Osteoblast (primary cell): ENCODE results near the gene LRP5. TPM values are rescaled to one million over a fixed set of nuclear protein-coding genes. Genes with fewer than 3 reads are reported as not detected.

Experiments used
- DNase-seq: peaks from one replicate; pipeline ENCODE4 v3.0.0; 2011; ENCODE audit warnings: low spot score, mixed read lengths; ENCODE audit not compliant: insufficient read length; ENCODE audit errors: missing footprints
- H2AFZ ChIP-seq: 2 replicates; pipeline ENCODE4 v1.6.0; 2011; ENCODE audit warnings: mild to moderate bottlenecking, low read length
- H3K27ac ChIP-seq: 2 replicates; pipeline ENCODE4 v1.5.1; 2011; ENCODE audit warnings: mild to moderate bottlenecking, low read depth, low read length, moderate library complexity
- H3K27me3 ChIP-seq: 2 replicates; pipeline ENCODE4 v1.6.0; 2012; ENCODE audit warnings: mild to moderate bottlenecking, control low read depth, inconsistent platforms, low read length, moderate library complexity; ENCODE audit not compliant: insufficient read depth
- H3K36me3 ChIP-seq: 2 replicates; pipeline ENCODE4 v1.5.1; 2011; ENCODE audit warnings: mild to moderate bottlenecking, low read length, control low read depth, moderate library complexity; ENCODE audit not compliant: insufficient read depth
- H3K4me1 ChIP-seq: 2 replicates; pipeline ENCODE4 v1.5.1; 2011; ENCODE audit warnings: mild to moderate bottlenecking, low read length, control low read depth, moderate library complexity; ENCODE audit not compliant: insufficient read depth
- H3K4me2 ChIP-seq: 2 replicates; pipeline ENCODE4 v1.6.0; 2011; ENCODE audit warnings: mild to moderate bottlenecking, low read length; ENCODE audit not compliant: insufficient read depth
- H3K4me3 ChIP-seq: fragments of 200-600 bp; sonication (generic); 3 replicates; pipeline ENCODE4 v1.5.1; 2012; ENCODE audit warnings: mild to moderate bottlenecking, low read length, inconsistent platforms; ENCODE audit not compliant: insufficient read depth
- H3K79me2 ChIP-seq: 2 replicates; pipeline ENCODE4 v1.6.0; 2012; ENCODE audit warnings: mild to moderate bottlenecking, low read length, control low read depth, inconsistent platforms; ENCODE audit not compliant: insufficient read depth
- H3K9me3 ChIP-seq: 2 replicates; pipeline ENCODE4 v1.5.1; 2011; ENCODE audit warnings: low read depth, low read length, control low read depth
- H4K20me1 ChIP-seq: 2 replicates; pipeline ENCODE4 v1.6.0; 2012; ENCODE audit warnings: mild to moderate bottlenecking, low read length, control low read depth; ENCODE audit not compliant: insufficient read depth
- total RNA-seq: library from RNA; depleted of rRNA; stranded (reverse); fragments of >200 nt; gene quantifications from 2 replicates; pipeline ENCODE4 v1.2.3, GENCODE V29; 2012
- TF ChIP-seq, protein P1 (sequence below): IDR thresholded peaks from 2 replicates; pipeline ENCODE4 v1.5.1; 2011; ENCODE audit warnings: mild to moderate bottlenecking, low read depth, low read length, moderate library complexity; ENCODE audit errors: extremely low read depth

LRP5 gene
- total RNA-seq, 1 donor = 16.3 TPM

DNA sequence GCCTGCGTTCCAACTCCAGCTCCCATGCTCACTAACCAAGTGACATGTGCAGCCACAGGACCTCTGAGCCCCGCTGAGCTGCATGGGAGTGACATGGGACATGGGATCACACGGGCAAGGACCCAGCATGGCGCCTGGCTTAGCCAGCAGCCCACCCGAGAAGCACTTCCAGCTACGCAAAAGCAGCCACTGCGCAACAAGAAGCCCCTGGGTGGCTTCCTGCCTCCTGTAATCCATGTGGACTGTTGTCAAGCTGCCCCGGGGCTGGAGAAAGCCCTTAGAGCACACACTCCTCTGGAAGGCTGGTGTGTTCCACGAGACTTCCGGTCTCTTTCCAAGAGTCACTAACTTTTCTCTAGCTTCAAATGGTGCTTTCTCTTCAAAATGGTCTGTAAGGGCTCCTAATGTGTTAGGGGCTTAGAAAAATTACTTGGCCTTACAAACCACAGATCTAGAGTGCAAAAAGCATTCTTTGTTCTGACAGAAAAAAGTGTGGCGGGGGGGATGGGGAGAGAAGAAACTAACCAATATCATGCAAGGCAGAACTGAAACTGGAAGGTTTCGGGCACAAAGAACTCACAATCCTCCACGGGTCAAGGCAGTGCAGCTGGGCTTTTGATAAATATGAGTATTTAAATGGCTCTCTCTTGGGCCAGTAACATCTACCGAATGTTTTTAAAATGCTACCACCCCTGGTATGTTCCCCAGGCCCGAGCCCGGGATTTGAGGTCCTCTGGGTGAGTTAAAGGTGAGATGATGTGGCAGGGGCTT, 46.1 kb upstream of the LRP5 start:
- Histone ChIP-seq H3K36me3 (peaks cover 69% of the 10 kb centered on the region), H4K20me1 (peaks cover 76% of the 10 kb centered on the region)

DNA sequence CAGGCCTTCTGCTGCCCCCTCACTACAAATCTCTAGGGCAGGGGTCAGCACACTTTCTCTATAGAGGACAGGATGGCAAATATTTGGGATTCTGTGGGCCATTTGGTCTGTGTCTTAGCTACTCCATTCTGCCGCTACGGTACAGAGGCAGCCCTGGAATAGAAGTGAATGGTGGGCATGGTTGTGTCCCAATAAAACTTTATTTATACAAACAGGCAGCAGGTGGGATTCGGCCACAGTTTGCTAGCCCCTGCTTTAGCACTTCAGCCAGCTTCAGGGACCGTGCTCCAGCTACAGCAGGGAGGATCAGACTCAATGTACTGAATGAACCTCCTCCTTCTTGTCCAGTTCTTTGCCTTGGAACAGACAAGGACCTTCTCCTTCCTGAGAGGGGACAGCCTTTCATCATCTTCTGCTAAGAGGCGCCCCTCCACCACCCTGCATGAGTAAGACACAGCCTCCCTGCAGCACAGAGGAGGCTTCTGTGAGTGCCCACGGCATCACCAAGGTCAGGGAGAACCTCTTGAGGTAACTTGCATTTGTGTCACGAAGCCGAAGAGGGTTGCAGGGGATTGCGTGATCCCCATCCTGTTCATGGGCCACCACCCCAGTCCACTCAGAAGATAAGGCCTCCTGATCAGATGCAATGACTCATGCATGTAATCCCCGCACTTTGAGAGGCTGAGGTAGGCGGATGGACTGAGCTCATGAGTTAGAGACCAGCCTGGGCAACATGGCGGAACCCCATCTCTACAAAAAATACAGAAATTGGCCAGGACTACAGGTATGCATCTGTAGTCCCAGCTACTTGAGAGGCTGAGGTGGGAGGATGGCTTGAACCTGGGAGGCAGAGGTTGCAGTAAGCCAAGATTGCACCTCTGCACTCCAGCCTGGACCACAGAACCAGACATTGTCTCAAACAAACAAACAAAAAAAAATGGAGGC, 45.2 kb upstream of the LRP5 start:
- H4K20me1 ChIP-seq = peaks cover 72% of the 10 kb centered on the region
- H3K4me3 ChIP-seq = no peak overlapping the region
- H3K4me2 ChIP-seq = no peak overlapping the region
- TF ChIP-seq, protein P1, sequence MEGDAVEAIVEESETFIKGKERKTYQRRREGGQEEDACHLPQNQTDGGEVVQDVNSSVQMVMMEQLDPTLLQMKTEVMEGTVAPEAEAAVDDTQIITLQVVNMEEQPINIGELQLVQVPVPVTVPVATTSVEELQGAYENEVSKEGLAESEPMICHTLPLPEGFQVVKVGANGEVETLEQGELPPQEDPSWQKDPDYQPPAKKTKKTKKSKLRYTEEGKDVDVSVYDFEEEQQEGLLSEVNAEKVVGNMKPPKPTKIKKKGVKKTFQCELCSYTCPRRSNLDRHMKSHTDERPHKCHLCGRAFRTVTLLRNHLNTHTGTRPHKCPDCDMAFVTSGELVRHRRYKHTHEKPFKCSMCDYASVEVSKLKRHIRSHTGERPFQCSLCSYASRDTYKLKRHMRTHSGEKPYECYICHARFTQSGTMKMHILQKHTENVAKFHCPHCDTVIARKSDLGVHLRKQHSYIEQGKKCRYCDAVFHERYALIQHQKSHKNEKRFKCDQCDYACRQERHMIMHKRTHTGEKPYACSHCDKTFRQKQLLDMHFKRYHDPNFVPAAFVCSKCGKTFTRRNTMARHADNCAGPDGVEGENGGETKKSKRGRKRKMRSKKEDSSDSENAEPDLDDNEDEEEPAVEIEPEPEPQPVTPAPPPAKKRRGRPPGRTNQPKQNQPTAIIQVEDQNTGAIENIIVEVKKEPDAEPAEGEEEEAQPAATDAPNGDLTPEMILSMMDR = no peak
- no peaks in the 10 kb centered on the region for H3K9me3 ChIP-seq
- peaks cover 60% of the 10 kb centered on the region for H3K36me3 ChIP-seq
- DNase-seq = peak; percentile 64
- peaks cover 69% of the 10 kb centered on the region for H3K79me2 ChIP-seq
- no peaks in the 10 kb centered on the region for H3K27me3 ChIP-seq
- no peak overlapping the region for H2AFZ ChIP-seq
- H3K4me1 ChIP-seq = peaks cover 21% of the 10 kb centered on the region
- H3K27ac ChIP-seq = no peak overlapping the region

More for the DNA sequence above, 46.1 kb upstream of the LRP5 start:
- Histone ChIP-seq H3K79me2 (peaks cover 65% of the 10 kb centered on the region), H3K4me3 (no peak overlapping the region), H3K27me3 (no peaks in the 10 kb centered on the region), H3K9me3 (no peaks in the 10 kb centered on the region), H3K27ac (no peak overlapping the region), H3K4me2 (no peak overlapping the region), H2AFZ (no peak overlapping the region), H3K4me1 (peaks cover 21% of the 10 kb centered on the region)
- DNase-seq = no peak
- TF ChIP-seq, protein P1 = no peak

DNA sequence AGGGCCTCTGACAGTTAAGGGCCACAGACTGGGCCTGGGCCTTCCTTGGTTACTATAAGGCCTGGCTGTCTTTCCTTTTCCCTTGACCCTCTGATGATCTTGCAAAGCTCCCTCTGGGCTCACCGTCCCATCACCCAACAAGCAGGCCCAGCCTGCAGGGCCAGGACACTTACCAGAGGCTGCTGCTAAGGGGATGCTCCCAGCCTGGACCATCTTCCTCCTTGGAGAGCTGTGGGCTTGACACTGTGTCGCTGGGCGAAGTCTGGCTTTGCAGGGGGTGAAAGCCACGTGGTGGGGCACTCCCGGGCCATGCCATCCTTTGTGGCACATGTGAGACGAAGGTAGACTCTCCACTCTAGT, 44.5 kb upstream of the LRP5 start:
- H3K27ac ChIP-seq = no peak overlapping the region
- peaks cover 53% of the 10 kb centered on the region for H3K36me3 ChIP-seq
- peaks cover 21% of the 10 kb centered on the region for H3K4me1 ChIP-seq
- H3K9me3 ChIP-seq = no peaks in the 10 kb centered on the region
- TF ChIP-seq, protein P1 = no peak
- H3K4me3 ChIP-seq = no peak overlapping the region
- H3K4me2 ChIP-seq = no peak overlapping the region
- peak; percentile 43 for DNase-seq
- peaks cover 68% of the 10 kb centered on the region for H4K20me1 ChIP-seq
- H3K27me3 ChIP-seq = no peaks in the 10 kb centered on the region
- H2AFZ ChIP-seq = no peak overlapping the region
- peaks cover 69% of the 10 kb centered on the region for H3K79me2 ChIP-seq
